Fibroblast of peridontal ligament (primary cell): ENCODE measurements around the gene GPRC5C.

Experiments used
- DNase-seq: peaks from one replicate; pipeline ENCODE4 v3.0.0-alpha.2; 2010; ENCODE audit errors: extremely low read depth

Gene GPRC5C

GRCh38 chr17:74452033-74452840 lies 20.3 kb downstream of the GPRC5C start:
- DNase-seq, result no peak

- no peak for DNase-seq
These were observed 21.2 kb downstream of the GPRC5C start for GRCh38 chr17:74452841-74453661.

GRCh38 chr17:74453665-74454196 lies 21.8 kb downstream of the GPRC5C start:
- DNase-seq, result no peak

GRCh38 chr17:74454197-74455024 lies 22.5 kb downstream of the GPRC5C start:
- peak; percentile 1 for DNase-seq

- DNase-seq, result no peak
These were observed 23.2 kb downstream of the GPRC5C start for GRCh38 chr17:74455025-74455545.

GRCh38 chr17:74455821-74456220 lies 23.9 kb downstream of the GPRC5C start:
- no peak for DNase-seq

- DNase-seq, result peak; percentile 45
These were observed 25.4 kb downstream of the GPRC5C start for GRCh38 chr17:74457146-74457819.

GRCh38 chr17:74457820-74458166 lies 25.9 kb downstream of the GPRC5C start:
- DNase-seq, result no peak

GRCh38 chr17:74458835-74459234 lies 26.9 kb downstream of the GPRC5C start:
- no peak for DNase-seq

GRCh38 chr17:74459622-74460021 lies 27.7 kb downstream of the GPRC5C start:
- DNase-seq, result no peak

GRCh38 chr17:74460241-74460640 lies 28.4 kb downstream of the GPRC5C start:
- DNase-seq, result no peak

- DNase-seq, result no peak
These were observed 29.1 kb downstream of the GPRC5C start for GRCh38 chr17:74460996-74461395.

GRCh38 chr17:74461611-74462010 lies 29.7 kb downstream of the GPRC5C start:
- DNase-seq, result no peak

GRCh38 chr17:74464730-74465377 lies 33.0 kb downstream of the GPRC5C start:
- DNase-seq, result no peak

GRCh38 chr17:74465378-74466110 lies 33.7 kb downstream of the GPRC5C start:
- DNase-seq, result no peak

GRCh38 chr17:74466111-74466827 lies 34.4 kb downstream of the GPRC5C start, which contains the start of gene CD300A:
Gene CD300A, plus strand, starts transcription at chr17:74466634. Its CDS starts 70 bp downstream, at chr17:74466704.
- DNase-seq, result no peak

GRCh38 chr17:74466828-74467184 lies 34.9 kb downstream of the GPRC5C start:
- no peak for DNase-seq

GRCh38 chr17:74467221-74467951 lies 35.5 kb downstream of the GPRC5C start:
- DNase-seq, result no peak
